H9 (cell line): ENCODE data around the gene TNFAIP8L1. TPM values are rescaled to one million over a fixed set of nuclear protein-coding genes. Genes with fewer than 3 reads are reported as not detected.
A peak's percentile ranks its signal among the peaks of the same experiment; 100 is the strongest.

Experiments
- DNase-seq: peaks from one replicate; pipeline ENCODE4 v3.0.0-alpha.2; 2017
- H2AFZ ChIP-seq: one replicate; pipeline ENCODE4 v1.6.1; 2013; ENCODE audit warnings: mild to moderate bottlenecking, low read length, control low read depth, moderate library complexity
- H2AK5ac ChIP-seq: 2 replicates; pipeline ENCODE4 v1.6.1; 2013; ENCODE audit warnings: low read length, control low read depth, mixed read lengths; ENCODE audit not compliant: insufficient read length
- H2BK120ac ChIP-seq: one replicate; pipeline ENCODE4 v1.6.1; 2013; ENCODE audit warnings: low read depth, mild to moderate bottlenecking, low read length, control low read depth, inconsistent platforms; ENCODE audit not compliant: poor library complexity, severe bottlenecking
- H2BK12ac ChIP-seq: 2 replicates; pipeline ENCODE4 v1.6.1; 2013; ENCODE audit warnings: low read length, control low read depth, mixed read lengths, low read depth; ENCODE audit not compliant: insufficient read length
- H2BK15ac ChIP-seq: 2 replicates; pipeline ENCODE4 v1.6.1; 2013; ENCODE audit warnings: low read depth, low read length, control low read depth
- H2BK20ac ChIP-seq: one replicate; pipeline ENCODE4 v1.6.1; 2013; ENCODE audit warnings: low read depth, mild to moderate bottlenecking, low read length, control low read depth, inconsistent platforms; ENCODE audit not compliant: poor library complexity, severe bottlenecking
- H2BK5ac ChIP-seq: 2 replicates; pipeline ENCODE4 v1.6.1; 2013; ENCODE audit warnings: low read length, control low read depth, mixed read lengths; ENCODE audit not compliant: insufficient read length
- H3K14ac ChIP-seq: 2 replicates; pipeline ENCODE4 v1.6.1; 2013; ENCODE audit warnings: low read length, control low read depth; ENCODE audit not compliant: insufficient read depth
- H3K18ac ChIP-seq: 2 replicates; pipeline ENCODE4 v1.6.1; 2013; ENCODE audit warnings: low read depth, mild to moderate bottlenecking, mixed read lengths, low read length, control low read depth; ENCODE audit not compliant: insufficient read length
- H3K23ac ChIP-seq: 2 replicates; pipeline ENCODE4 v1.6.1; 2013; ENCODE audit warnings: low read length, control low read depth, mixed read lengths, low read depth; ENCODE audit not compliant: insufficient read length
- H3K23me2 ChIP-seq: 2 replicates; pipeline ENCODE4 v1.6.1; 2013; ENCODE audit warnings: low read depth, mild to moderate bottlenecking, mixed read lengths, low read length, control low read depth; ENCODE audit not compliant: insufficient read length, poor library complexity, severe bottlenecking
- H3K27ac ChIP-seq: 2 replicates; pipeline ENCODE4 v1.5.1; 2013; ENCODE audit warnings: low read length, control low read depth, mixed read lengths, low read depth; ENCODE audit not compliant: insufficient read length
- H3K27me3 ChIP-seq: 2 replicates; pipeline ENCODE4 v1.6.1; 2013; ENCODE audit warnings: low read length, control low read depth, inconsistent platforms; ENCODE audit not compliant: insufficient read depth
- H3K4ac ChIP-seq: 2 replicates; pipeline ENCODE4 v1.6.1; 2013; ENCODE audit warnings: low read depth, mild to moderate bottlenecking, control low read depth, inconsistent platforms, low read length, moderate library complexity
- H3K4me1 ChIP-seq: 2 replicates; pipeline ENCODE4 v1.6.1; 2013; ENCODE audit warnings: low read length, control low read depth, inconsistent platforms; ENCODE audit not compliant: insufficient read depth
- H3K4me2 ChIP-seq: 2 replicates; pipeline ENCODE4 v1.6.1; 2013; ENCODE audit warnings: low read length, control low read depth, mixed read lengths; ENCODE audit not compliant: insufficient read length, insufficient read depth
- H3K56ac ChIP-seq: 2 replicates; pipeline ENCODE4 v1.6.1; 2013; ENCODE audit warnings: low read depth, mild to moderate bottlenecking, mixed read lengths, low read length, control low read depth; ENCODE audit not compliant: insufficient read length
- H3K79me1 ChIP-seq: 2 replicates; pipeline ENCODE4 v1.6.1; 2013; ENCODE audit warnings: low read depth, mild to moderate bottlenecking, moderate library complexity, low read length, control low read depth, inconsistent platforms; ENCODE audit not compliant: insufficient read depth, poor library complexity, severe bottlenecking
- H3K79me2 ChIP-seq: 2 replicates; pipeline ENCODE4 v1.6.1; 2013; ENCODE audit warnings: low read length, control low read depth, inconsistent platforms; ENCODE audit not compliant: insufficient read depth
- H3K9ac ChIP-seq: 2 replicates; pipeline ENCODE4 v1.6.1; 2013; ENCODE audit warnings: low read length, control low read depth, mixed read lengths; ENCODE audit not compliant: insufficient read length; ENCODE audit errors: extremely low read depth
- H3K9me3 ChIP-seq: one replicate; pipeline ENCODE4 v1.6.1; 2013; ENCODE audit warnings: low read depth, low read length, inconsistent platforms; ENCODE audit not compliant: control insufficient read depth
- H3T11ph ChIP-seq: one replicate; pipeline ENCODE4 v1.6.1; 2013; ENCODE audit warnings: mild to moderate bottlenecking, low read length, control low read depth, inconsistent platforms
- H4K20me1 ChIP-seq: one replicate; pipeline ENCODE4 v1.6.1; 2013; ENCODE audit not compliant: control insufficient read depth, insufficient read length, insufficient read depth
- H4K5ac ChIP-seq: 2 replicates; pipeline ENCODE4 v1.6.1; 2013; ENCODE audit warnings: low read depth, mild to moderate bottlenecking, mixed read lengths, low read length, control low read depth; ENCODE audit not compliant: insufficient read length
- H4K8ac ChIP-seq: replicated peaks from 2 replicates; pipeline ENCODE4 v1.6.1; 2013; ENCODE audit warnings: low read length, control low read depth, mixed read lengths, low read depth; ENCODE audit not compliant: insufficient read length
- H4K91ac ChIP-seq: 2 replicates; pipeline ENCODE4 v1.6.1; 2013; ENCODE audit warnings: low read depth, mild to moderate bottlenecking, moderate library complexity, mixed read lengths, low read length, control low read depth; ENCODE audit not compliant: insufficient read length
- H3K27ac Mint-ChIP-seq, 3 experiments: 2 replicates in 2 of 3; 3 replicates in 1 of 3; pipeline ENCODE4 v1.8.0; 2020 to 2021; ENCODE audit warnings: mixed read lengths in 3 of 3, mild to moderate bottlenecking in 1 of 3, moderate library complexity in 1 of 3
- H3K27me3 Mint-ChIP-seq: 2 replicates; pipeline ENCODE4 v1.8.0; 2021; ENCODE audit warnings: low read depth, mild to moderate bottlenecking, moderate library complexity, mixed read lengths
- H3K36me3 Mint-ChIP-seq, 3 experiments: 2 replicates in 2 of 3; 3 replicates in 1 of 3; pipeline ENCODE4 v1.8.0; 2020 to 2021; ENCODE audit warnings: low read depth in 3 of 3, mixed read lengths in 3 of 3; ENCODE audit not compliant: insufficient read depth in 1 of 3
- H3K4me1 Mint-ChIP-seq, 2 experiments: 2 replicates each; pipeline ENCODE4 v1.8.0; 2020; ENCODE audit warnings: mixed read lengths in 2 of 2
- H3K4me3 Mint-ChIP-seq, 2 experiments: 2 replicates in 1 of 2; 3 replicates in 1 of 2; pipeline ENCODE4 v1.8.0; 2020 to 2021; ENCODE audit warnings: mild to moderate bottlenecking in 2 of 2, mixed read lengths in 2 of 2, moderate library complexity in 1 of 2
- H3K9me3 Mint-ChIP-seq, 2 experiments: 2 replicates in 1 of 2; 3 replicates in 1 of 2; pipeline ENCODE4 v1.8.0; 2020; ENCODE audit warnings: mild to moderate bottlenecking in 2 of 2, mixed read lengths in 2 of 2, moderate library complexity in 1 of 2
- CTCF ChIP-seq: fragments of 200-600 bp; sonication (generic); conservative IDR thresholded peaks from 3 replicates; pipeline ENCODE4 v1.8.0; 2021; ENCODE audit warnings: antibody characterized with exemption, mild to moderate bottlenecking
- WGBS: extraction: QIAGEN DNeasy Blood & Tissue Kit; methylation state at CpG from one replicate; pipeline ENCODE4 v1.1.7; 2013; ENCODE audit warnings: missing lambda C conversion rate, low lambda C conversion rate, mixed read lengths; ENCODE audit not compliant: insufficient read length; ENCODE audit errors: extremely low coverage; 5-methylcytosine and 5-hydroxymethylcytosine counted together
- total RNA-seq: library from RNA; stranded (reverse); gene quantifications from 2 replicates; pipeline ENCODE4 v1.2.1, GENCODE V29; 2021

The TNFAIP8L1 gene
- total RNA-seq, 1 experiment from 2014 or later: 4.2 TPM

DNA sequence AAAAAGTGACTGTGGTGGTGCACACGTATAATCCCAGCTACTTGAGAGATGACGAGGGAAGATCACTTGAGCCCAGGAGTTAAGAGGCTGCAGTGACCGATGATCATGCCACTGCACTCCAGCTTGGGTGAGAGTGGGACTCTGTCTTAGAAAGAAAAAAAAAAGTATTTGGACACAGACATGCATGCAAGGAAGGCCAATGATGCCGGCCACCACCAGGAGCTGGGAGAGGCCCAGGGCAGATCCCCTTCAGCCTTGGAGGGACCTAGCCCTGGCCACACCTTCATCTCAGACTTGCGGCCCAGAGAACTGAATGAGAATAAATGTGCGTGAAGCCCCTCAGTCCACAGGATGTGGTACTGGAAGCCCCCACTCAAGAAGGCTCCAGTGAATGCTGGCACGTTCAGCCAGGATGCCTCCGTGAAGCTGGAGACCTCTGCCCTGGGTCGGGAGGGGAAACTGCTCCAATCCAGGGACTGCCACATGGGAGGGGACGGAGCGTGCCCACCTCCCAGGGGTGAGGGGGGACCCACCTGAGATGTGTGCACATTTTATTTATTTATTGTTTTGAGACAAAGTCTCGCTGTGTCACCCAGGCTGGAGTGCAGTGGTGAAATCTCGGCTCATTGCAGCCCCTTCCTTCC, 14.6 kb downstream of the TNFAIP8L1 start:
- H3K4me1 ChIP-seq: no peaks in the 10 kb centered on the region
- H3K4me2 ChIP-seq: no peak overlapping the region
- no peak overlapping the region for H3K4me3 Mint-ChIP-seq
- H3K79me1 ChIP-seq: no peaks in the 10 kb centered on the region
- no peak overlapping the region for H3K23ac ChIP-seq
- H2BK120ac ChIP-seq: no peak overlapping the region
- H3K23me2 ChIP-seq: no peaks in the 10 kb centered on the region
- no peak overlapping the region for H2AK5ac ChIP-seq
- H3K27ac ChIP-seq: no peak overlapping the region
- no peaks in the 10 kb centered on the region for H3K27me3 ChIP-seq
- no peaks in the 10 kb centered on the region for H3K27me3 Mint-ChIP-seq
- no peaks in the 10 kb centered on the region for H3K9me3 Mint-ChIP-seq
- no peaks in the 10 kb centered on the region for H3K9me3 ChIP-seq
- H4K91ac ChIP-seq: no peak overlapping the region
- peak overlapping the region in 2 of 3 experiments; percentile 64 to 79; a peak in 3 of 7 replicates for H3K27ac Mint-ChIP-seq
- peaks cover 5 to 6% of the 10 kb centered on the region in 2 experiments; a peak in 3 of 4 replicates for H3K4me1 Mint-ChIP-seq
- H3K36me3 Mint-ChIP-seq: peaks cover 5 to 24% (median 13%) of the 10 kb centered on the region in 3 experiments; a peak in 6 of 7 replicates
- no peak overlapping the region for H3K14ac ChIP-seq
- H2BK15ac ChIP-seq: no peak overlapping the region
- no CpG with 5 or more reads among the region's 13 CpGs for WGBS
- no peak overlapping the region for H3T11ph ChIP-seq
- H4K8ac ChIP-seq: no peak overlapping the region
- H2BK12ac ChIP-seq: no peak overlapping the region
- no peak overlapping the region for H4K5ac ChIP-seq
- no peak overlapping the region for H3K4ac ChIP-seq
- H4K20me1 ChIP-seq: no peaks in the 10 kb centered on the region
- no peak overlapping the region for H3K56ac ChIP-seq
- no peak overlapping the region for H3K18ac ChIP-seq
- no peaks in the 10 kb centered on the region for H3K79me2 ChIP-seq
- TF ChIP-seq CTCF: no peak
- H2BK5ac ChIP-seq: no peak overlapping the region
- no peak overlapping the region for H3K9ac ChIP-seq
- DNase-seq: no peak
- no peak overlapping the region for H2BK20ac ChIP-seq
- H2AFZ ChIP-seq: no peak overlapping the region
